Keratinocyte (primary cell): ENCODE measurements around the gene NUP107. TPM values are rescaled to one million over a fixed set of nuclear protein-coding genes. Genes with fewer than 3 reads are reported as not detected.

Experiments
- DNase-seq: peaks from one replicate; pipeline ENCODE4 v3.0.0-alpha.2; 2011; ENCODE audit warnings: low read depth, missing footprints, low spot score
- FAIRE-seq: peaks from 2 replicates; lab custom pipeline; 2011; peaks lifted over from hg19 to GRCh38; lab: Jason Lieb, UNC
- H2AFZ ChIP-seq: 2 replicates; pipeline ENCODE4 v1.6.0; 2012; ENCODE audit warnings: low read length, control low read depth, inconsistent platforms; ENCODE audit not compliant: control insufficient read depth
- H3K27ac ChIP-seq: 2 replicates; pipeline ENCODE4 v1.5.1; 2011; ENCODE audit warnings: low read length; ENCODE audit not compliant: control insufficient read depth, insufficient read depth
- H3K27me3 ChIP-seq: 3 replicates; pipeline ENCODE4 v1.6.0; 2011; ENCODE audit warnings: low read length; ENCODE audit not compliant: control insufficient read depth, insufficient read depth; ENCODE audit errors: extremely low read depth
- H3K36me3 ChIP-seq, 2 experiments: 2 replicates in 1 of 2; 3 replicates in 1 of 2; pipeline ENCODE4 v1.5.1; 2011; ENCODE audit warnings: low read length in 2 of 2, mild to moderate bottlenecking in 1 of 2; ENCODE audit not compliant: control insufficient read depth in 2 of 2, insufficient read depth in 2 of 2; ENCODE audit errors: extremely low read depth in 1 of 2
- H3K4me1 ChIP-seq: 3 replicates; pipeline ENCODE4 v1.5.1; 2011; ENCODE audit warnings: low read length; ENCODE audit not compliant: control insufficient read depth, insufficient read depth; ENCODE audit errors: extremely low read depth
- H3K4me2 ChIP-seq: 3 replicates; pipeline ENCODE4 v1.6.0; 2011; ENCODE audit warnings: low read depth, low read length; ENCODE audit not compliant: control insufficient read depth, insufficient read depth; ENCODE audit errors: extremely low read depth
- H3K4me3 ChIP-seq, 3 experiments: fragments of 200-600 bp in 1 of 3; sonication (generic) in 1 of 3; 2 replicates in 2 of 3; 3 replicates in 1 of 3; pipeline ENCODE4 v1.5.1; 2011 to 2016; ENCODE audit warnings: low read length in 3 of 3, mild to moderate bottlenecking in 3 of 3, control low read depth in 2 of 3, inconsistent platforms in 1 of 3, low read depth in 1 of 3, mixed read lengths in 1 of 3, mixed run types in 1 of 3, moderate library complexity in 1 of 3; ENCODE audit not compliant: control insufficient read depth in 2 of 3, insufficient read depth in 2 of 3; ENCODE audit errors: extremely low read depth in 1 of 3
- H3K79me2 ChIP-seq: 2 replicates; pipeline ENCODE4 v1.6.0; 2012; ENCODE audit warnings: low read length; ENCODE audit not compliant: control insufficient read depth, insufficient read depth
- H3K9ac ChIP-seq: 3 replicates; pipeline ENCODE4 v1.6.0; 2011; ENCODE audit warnings: low read length; ENCODE audit not compliant: control insufficient read depth, insufficient read depth; ENCODE audit errors: extremely low read depth
- H3K9me1 ChIP-seq: 3 replicates; pipeline ENCODE4 v1.6.0; 2011; ENCODE audit warnings: low read length; ENCODE audit not compliant: control insufficient read depth, insufficient read depth; ENCODE audit errors: extremely low read depth
- H3K9me3 ChIP-seq: 2 replicates; pipeline ENCODE4 v1.5.1; 2012; ENCODE audit warnings: low read depth, low read length; ENCODE audit not compliant: control insufficient read depth
- H4K20me1 ChIP-seq: 3 replicates; pipeline ENCODE4 v1.6.0; 2011; ENCODE audit warnings: low read length; ENCODE audit not compliant: control insufficient read depth, insufficient read depth; ENCODE audit errors: extremely low read depth
- EZH2 ChIP-seq: IDR thresholded peaks from one replicate; pipeline ENCODE4 v1.6.1; 2012; ENCODE audit warnings: inconsistent platforms, mild to moderate bottlenecking, low read length, moderate library complexity
- dilution Hi-C: fragments of 300-500 bp; cut with MboI; formaldehyde crosslinking; loops from one replicate; pipeline ENCODE4 v1.7.0; 2020; ENCODE audit warnings: low sequenced_read_pairs; ENCODE audit not compliant: extremely low pct_ligation_motif_present
- polyA plus RNA-seq, 5 experiments: library from polyadenylated mRNA; depleted of rRNA in 3 of 5; stranded (reverse) in 3 of 5; stranded (forward) in 1 of 5; unstranded in 1 of 5; fragments of >200 nt; gene quantifications; 1 replicate in 1 of 5; 2 replicates in 3 of 5; 3 replicates in 1 of 5; pipeline versions ENCODE4 v1.2.1 to v1.2.3, GENCODE V29; 2011 to 2012; ENCODE audit warnings: missing spikeins in 2 of 5, low read depth in 1 of 5, low replicate concordance in 1 of 5
- TF ChIP-seq, protein P1 (sequence below), 3 experiments: IDR thresholded peaks in 1 of 3; conservative IDR thresholded peaks in 1 of 3; optimal IDR thresholded peaks in 1 of 3; 2 replicates in 2 of 3; 3 replicates in 1 of 3; pipeline versions ENCODE3 to v1.5.1; 2011; ENCODE audit warnings: low read length in 3 of 3, mild to moderate bottlenecking in 3 of 3, moderate library complexity in 2 of 3, control low read depth in 1 of 3, inconsistent platforms in 1 of 3; ENCODE audit not compliant: insufficient read depth in 2 of 3; ENCODE audit errors: extremely low read depth in 1 of 3

Gene NUP107
- polyA plus RNA-seq, 1 donor (not counting 4 experiments of a cell fraction or from before 2014, with no cell fraction given) = 71.7 TPM

GRCh38 chr12:68733661-68734071 is 46.9 kb downstream of the NUP107 start:
- FAIRE-seq = no peak
- Histone ChIP-seq H3K4me2 (no peak overlapping the region), H3K4me3 (no peak overlapping the region), H3K4me1 (no peaks in the 10 kb centered on the region), H3K9me1 (no peaks in the 10 kb centered on the region), H3K36me3 (peaks cover 21 to 27% of the 10 kb centered on the region in 2 experiments), H3K9me3 (no peaks in the 10 kb centered on the region), H3K27ac (no peak overlapping the region), H3K79me2 (no peaks in the 10 kb centered on the region), H2AFZ (no peak overlapping the region), H3K9ac (no peak overlapping the region), H4K20me1 (no peaks in the 10 kb centered on the region), H3K27me3 (no peaks in the 10 kb centered on the region)
- dilution Hi-C loops = no loop called here
- no peak for TF ChIP-seq EZH2
- TF ChIP-seq, protein P1, sequence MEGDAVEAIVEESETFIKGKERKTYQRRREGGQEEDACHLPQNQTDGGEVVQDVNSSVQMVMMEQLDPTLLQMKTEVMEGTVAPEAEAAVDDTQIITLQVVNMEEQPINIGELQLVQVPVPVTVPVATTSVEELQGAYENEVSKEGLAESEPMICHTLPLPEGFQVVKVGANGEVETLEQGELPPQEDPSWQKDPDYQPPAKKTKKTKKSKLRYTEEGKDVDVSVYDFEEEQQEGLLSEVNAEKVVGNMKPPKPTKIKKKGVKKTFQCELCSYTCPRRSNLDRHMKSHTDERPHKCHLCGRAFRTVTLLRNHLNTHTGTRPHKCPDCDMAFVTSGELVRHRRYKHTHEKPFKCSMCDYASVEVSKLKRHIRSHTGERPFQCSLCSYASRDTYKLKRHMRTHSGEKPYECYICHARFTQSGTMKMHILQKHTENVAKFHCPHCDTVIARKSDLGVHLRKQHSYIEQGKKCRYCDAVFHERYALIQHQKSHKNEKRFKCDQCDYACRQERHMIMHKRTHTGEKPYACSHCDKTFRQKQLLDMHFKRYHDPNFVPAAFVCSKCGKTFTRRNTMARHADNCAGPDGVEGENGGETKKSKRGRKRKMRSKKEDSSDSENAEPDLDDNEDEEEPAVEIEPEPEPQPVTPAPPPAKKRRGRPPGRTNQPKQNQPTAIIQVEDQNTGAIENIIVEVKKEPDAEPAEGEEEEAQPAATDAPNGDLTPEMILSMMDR (optimal IDR thresholded peaks at IDR 0.05 in 1 of 3, IDR thresholded peaks at IDR 0.05 in 1 of 3, conservative IDR thresholded peaks at IDR 0.05 in 1 of 3; ENCODE audit: extremely low read depth in 1 of 3, insufficient read depth in 2 of 3, low read length in 3 of 3) = no peak
- no peak for DNase-seq

DNA sequence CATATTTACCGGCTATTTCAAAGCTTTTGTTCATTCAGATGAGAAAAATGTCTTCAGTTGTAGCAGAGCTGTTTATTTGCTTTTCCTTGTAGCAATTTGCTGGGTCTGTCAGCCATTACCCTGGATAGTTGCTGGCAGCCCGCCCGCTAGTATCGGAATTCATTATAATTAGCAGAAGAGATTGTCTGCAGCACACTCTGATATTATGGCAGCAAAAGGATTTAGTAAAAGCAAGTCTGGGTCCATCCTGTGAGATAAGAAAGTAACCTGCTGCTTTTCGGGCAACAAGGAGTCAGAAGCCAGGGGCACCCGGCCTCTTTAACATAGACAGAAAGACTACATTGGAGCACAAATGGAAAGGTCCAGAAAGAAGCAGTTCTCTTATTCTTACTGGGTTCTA is 53.1 kb downstream of the NUP107 start:
- no peaks in the 10 kb centered on the region for H3K79me2 ChIP-seq
- no peak overlapping the region for H3K27ac ChIP-seq
- H3K27me3 ChIP-seq = no peaks in the 10 kb centered on the region
- DNase-seq = no peak
- FAIRE-seq = no peak
- no peak overlapping the region for H2AFZ ChIP-seq
- no peaks in the 10 kb centered on the region for H3K9me3 ChIP-seq
- peaks cover 13 to 15% of the 10 kb centered on the region in 2 experiments for H3K36me3 ChIP-seq
- no peak overlapping the region for H3K4me3 ChIP-seq
- no peaks in the 10 kb centered on the region for H3K9me1 ChIP-seq
- no peaks in the 10 kb centered on the region for H4K20me1 ChIP-seq
- no peak overlapping the region for H3K4me2 ChIP-seq
- TF ChIP-seq, protein P1 (optimal IDR thresholded peaks at IDR 0.05 in 1 of 3, IDR thresholded peaks at IDR 0.05 in 1 of 3, conservative IDR thresholded peaks at IDR 0.05 in 1 of 3; ENCODE audit: extremely low read depth in 1 of 3, insufficient read depth in 2 of 3, low read length in 3 of 3) = no peak
- TF ChIP-seq EZH2 = no peak
- H3K4me1 ChIP-seq = no peaks in the 10 kb centered on the region
- dilution Hi-C loops = no loop called here
- H3K9ac ChIP-seq = no peak overlapping the region
